ENCODE measurements around the gene COL15A1.

COL15A1 gene

DNA sequence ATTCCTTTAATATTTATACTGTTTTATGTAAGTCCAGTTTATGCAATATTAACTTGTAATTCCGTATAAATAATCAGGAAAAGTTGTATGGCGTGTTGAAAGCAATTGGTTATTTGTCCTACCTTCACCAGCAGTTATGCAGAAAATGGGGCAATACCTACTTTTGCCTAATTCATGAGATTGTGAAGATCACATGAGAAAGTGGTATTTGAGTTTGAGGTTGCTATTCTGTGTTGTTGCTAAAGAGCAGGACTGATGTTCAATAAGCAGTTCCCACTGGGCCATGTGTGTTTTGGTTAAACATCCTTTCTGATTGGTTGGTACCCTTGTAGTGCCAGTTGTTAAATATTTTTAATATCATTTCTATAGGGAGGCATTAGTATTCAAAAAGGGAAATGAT lies 164.4 kb downstream of the COL15A1 start:
- TF ChIP-seq, protein P1, sequence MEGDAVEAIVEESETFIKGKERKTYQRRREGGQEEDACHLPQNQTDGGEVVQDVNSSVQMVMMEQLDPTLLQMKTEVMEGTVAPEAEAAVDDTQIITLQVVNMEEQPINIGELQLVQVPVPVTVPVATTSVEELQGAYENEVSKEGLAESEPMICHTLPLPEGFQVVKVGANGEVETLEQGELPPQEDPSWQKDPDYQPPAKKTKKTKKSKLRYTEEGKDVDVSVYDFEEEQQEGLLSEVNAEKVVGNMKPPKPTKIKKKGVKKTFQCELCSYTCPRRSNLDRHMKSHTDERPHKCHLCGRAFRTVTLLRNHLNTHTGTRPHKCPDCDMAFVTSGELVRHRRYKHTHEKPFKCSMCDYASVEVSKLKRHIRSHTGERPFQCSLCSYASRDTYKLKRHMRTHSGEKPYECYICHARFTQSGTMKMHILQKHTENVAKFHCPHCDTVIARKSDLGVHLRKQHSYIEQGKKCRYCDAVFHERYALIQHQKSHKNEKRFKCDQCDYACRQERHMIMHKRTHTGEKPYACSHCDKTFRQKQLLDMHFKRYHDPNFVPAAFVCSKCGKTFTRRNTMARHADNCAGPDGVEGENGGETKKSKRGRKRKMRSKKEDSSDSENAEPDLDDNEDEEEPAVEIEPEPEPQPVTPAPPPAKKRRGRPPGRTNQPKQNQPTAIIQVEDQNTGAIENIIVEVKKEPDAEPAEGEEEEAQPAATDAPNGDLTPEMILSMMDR (IDR thresholded peaks at IDR 0.05; ENCODE audit: low read depth, low read length, missing control alignments): no peak
- no peaks in the 10 kb centered on the region for H3K27me3 ChIP-seq (replicated peaks)
- DNase-seq: no peak
- no peak overlapping the region for H3K27ac ChIP-seq
- in situ Hi-C loops (cut with HindIII; ENCODE audit: low pct_ligation_motif_present, low sequenced_read_pairs): no loop called here
- no peaks in the 10 kb centered on the region for H3K36me3 ChIP-seq (replicated peaks)
- no peak overlapping the region for H3K4me3 ChIP-seq (ENCODE audit: low read depth, low read length)

DNA sequence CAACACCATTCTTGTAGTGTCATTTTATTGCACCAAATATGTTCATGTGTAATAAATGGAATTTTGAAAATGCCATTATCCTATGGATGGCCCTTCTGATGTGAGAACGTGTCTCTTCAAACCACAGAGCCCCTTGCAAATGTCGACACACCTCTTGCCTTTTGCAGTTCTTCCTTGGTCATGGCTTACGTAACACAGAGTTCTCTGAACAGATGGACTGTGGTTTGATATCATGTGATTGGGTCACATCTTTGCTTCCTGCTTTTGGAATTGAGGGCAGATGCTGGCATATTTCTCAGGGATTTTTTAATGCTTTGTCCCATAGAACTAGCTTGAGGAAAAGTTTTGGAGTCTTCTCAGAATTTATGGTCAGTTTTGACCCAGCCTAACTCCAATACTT lies 165.8 kb downstream of the COL15A1 start:
- Histone ChIP-seq H3K27ac (no peak overlapping the region), H3K27me3 (replicated peaks) (no peaks in the 10 kb centered on the region)
- TF ChIP-seq, protein P1 (IDR thresholded peaks at IDR 0.05; ENCODE audit: low read depth, low read length, missing control alignments): no peak

GRCh38 chr9:99112750-99113413 lies 169.2 kb downstream of the COL15A1 start:
- DNase-seq: no peak
- H3K27me3 ChIP-seq (replicated peaks): no peaks in the 10 kb centered on the region
- TF ChIP-seq, protein P1 (IDR thresholded peaks at IDR 0.05; ENCODE audit: low read depth, low read length, missing control alignments): no peak
- no peak overlapping the region for H3K27ac ChIP-seq
- in situ Hi-C loops (cut with HindIII; ENCODE audit: low pct_ligation_motif_present, low sequenced_read_pairs): no loop called here
- no peaks in the 10 kb centered on the region for H3K36me3 ChIP-seq (replicated peaks)
- H3K4me3 ChIP-seq (ENCODE audit: low read depth, low read length): no peak overlapping the region

More for the DNA sequence above, 165.8 kb downstream of the COL15A1 start:
- Histone ChIP-seq H3K36me3 (replicated peaks) (no peaks in the 10 kb centered on the region), H3K4me3 (ENCODE audit: low read depth, low read length) (no peak overlapping the region)
- in situ Hi-C loops (cut with HindIII; ENCODE audit: low pct_ligation_motif_present, low sequenced_read_pairs): no loop called here
- no peak for DNase-seq

DNA sequence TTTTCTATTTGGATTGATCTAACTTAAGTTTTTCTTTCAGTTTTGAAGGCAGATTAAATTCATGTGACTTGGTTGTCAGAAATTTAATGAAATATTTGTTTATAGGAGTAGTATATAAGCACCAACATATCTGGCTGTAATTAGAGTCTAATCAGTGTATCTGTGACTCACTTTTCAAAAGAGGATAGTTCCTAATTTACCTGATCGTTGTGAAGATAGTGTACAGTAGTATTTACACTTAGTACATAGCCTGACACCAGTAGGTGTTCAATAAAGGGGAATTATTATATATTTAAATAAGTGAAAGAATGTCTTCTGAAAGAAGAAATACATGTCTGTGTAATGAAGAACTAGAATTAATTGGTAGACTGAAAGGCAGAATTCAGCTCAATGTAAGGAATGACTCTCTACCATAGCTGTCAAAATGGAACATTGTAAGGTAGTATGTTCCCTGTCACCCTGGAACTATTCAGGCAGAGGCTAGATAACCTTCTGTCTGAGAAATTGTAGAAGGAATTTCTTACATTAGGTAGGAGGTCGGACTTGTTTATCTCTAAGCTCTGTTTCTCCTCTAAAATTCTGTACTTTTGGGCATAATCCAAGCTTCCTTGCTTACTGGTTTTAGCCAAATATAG lies 169.8 kb downstream of the COL15A1 start:
- no peak overlapping the region for H3K27ac ChIP-seq

DNA sequence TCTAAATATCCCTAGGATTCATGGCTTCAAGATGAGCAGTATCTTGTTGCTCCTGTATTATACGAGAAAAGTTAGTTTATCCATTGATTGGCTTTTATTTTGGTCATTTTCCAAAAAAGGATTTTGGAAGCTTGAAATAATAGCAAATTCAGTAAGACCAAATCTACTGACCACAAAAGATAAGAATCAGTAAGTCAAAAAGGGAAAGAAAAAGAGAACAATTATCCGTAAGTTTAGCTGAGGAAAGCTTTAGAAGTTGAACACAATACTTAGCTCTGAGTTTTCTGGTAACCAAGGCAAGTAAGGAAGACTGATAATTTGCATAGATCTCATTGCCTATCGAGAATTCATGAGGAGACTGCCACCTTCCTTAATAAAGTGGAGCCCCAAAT lies 170.3 kb downstream of the COL15A1 start:
- in situ Hi-C loops (cut with HindIII; ENCODE audit: low pct_ligation_motif_present, low sequenced_read_pairs): no loop called here

More for the DNA sequence above, 169.8 kb downstream of the COL15A1 start:
- in situ Hi-C loops (cut with HindIII; ENCODE audit: low pct_ligation_motif_present, low sequenced_read_pairs): no loop called here
- TF ChIP-seq, protein P1 (IDR thresholded peaks at IDR 0.05; ENCODE audit: low read depth, low read length, missing control alignments): no peak
- DNase-seq: no peak
- Histone ChIP-seq H3K4me3 (ENCODE audit: low read depth, low read length) (no peak overlapping the region), H3K36me3 (replicated peaks) (no peaks in the 10 kb centered on the region), H3K27me3 (replicated peaks) (no peaks in the 10 kb centered on the region)

More for the DNA sequence above, 170.3 kb downstream of the COL15A1 start:
- Histone ChIP-seq H3K4me3 (ENCODE audit: low read depth, low read length) (no peak overlapping the region), H3K36me3 (replicated peaks) (no peaks in the 10 kb centered on the region), H3K27ac (no peak overlapping the region), H3K27me3 (replicated peaks) (no peaks in the 10 kb centered on the region)
- TF ChIP-seq, protein P1 (IDR thresholded peaks at IDR 0.05; ENCODE audit: low read depth, low read length, missing control alignments): no peak
- no peak for DNase-seq
